Measurements from ENCODE around the gene LPCAT4.
"Not testable (repeated sequence)": the region's sequence is repeated elsewhere in the genome, so short reads cannot be mapped to it uniquely, and the experiment has no call there.

Gene LPCAT4

DNA sequence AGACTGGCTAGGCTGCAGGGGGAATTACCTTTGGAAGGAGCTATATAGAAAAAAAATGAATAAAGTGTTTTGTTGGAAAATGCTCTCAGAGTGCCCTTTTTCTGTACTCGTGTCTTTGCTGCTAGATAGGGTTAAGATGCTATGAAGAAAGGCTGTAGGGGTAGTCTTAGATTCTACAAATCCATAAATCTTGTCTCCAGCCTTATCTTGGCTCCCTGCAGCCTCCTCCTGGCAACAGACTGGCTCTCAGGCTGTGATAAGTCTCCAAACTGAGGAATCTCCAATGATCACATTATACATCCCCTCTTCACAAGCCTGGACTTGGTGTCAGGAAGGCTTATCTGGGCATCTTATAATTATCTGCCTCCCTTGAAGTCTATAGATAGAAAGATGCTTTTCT lies 9.3 kb downstream of the LPCAT4 start:
- in situ Hi-C loops (cut with HindIII; ENCODE audit: low pct_unique_long_range_greater_than_20kb, low sequenced_read_pairs), result no loop called here
- TF ChIP-seq JUND (IDR thresholded peaks at IDR 0.05; ENCODE audit: low read depth), result no peak
- no peak for DNase-seq (ENCODE audit: low read depth in 1 of 2, low spot score in 1 of 2)

DNA sequence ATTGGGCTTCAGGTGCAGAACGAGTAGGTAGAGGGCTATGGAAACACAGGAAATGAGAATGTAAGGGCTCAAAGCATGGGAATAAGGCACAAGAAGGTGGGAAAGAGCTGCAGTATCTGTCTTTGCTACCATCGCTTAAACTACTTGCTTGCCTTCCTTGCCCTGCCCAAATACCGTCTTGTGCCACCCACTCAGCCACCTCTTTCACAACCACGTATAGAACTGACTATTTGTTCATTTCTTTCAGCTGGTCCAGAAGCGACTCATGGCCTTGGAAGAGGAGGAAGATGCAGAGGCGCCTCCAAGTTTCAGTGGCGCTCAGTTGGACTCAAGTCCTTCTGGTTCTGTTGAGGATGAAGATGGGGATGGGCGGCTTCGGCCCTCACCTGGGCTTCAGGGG lies 11.8 kb downstream of the LPCAT4 start:
- in situ Hi-C loops (cut with HindIII; ENCODE audit: low pct_unique_long_range_greater_than_20kb, low sequenced_read_pairs), result no loop called here
- no peak for DNase-seq (ENCODE audit: low read depth in 1 of 2, low spot score in 1 of 2)
- TF ChIP-seq JUND (IDR thresholded peaks at IDR 0.05; ENCODE audit: low read depth), result no peak

DNA sequence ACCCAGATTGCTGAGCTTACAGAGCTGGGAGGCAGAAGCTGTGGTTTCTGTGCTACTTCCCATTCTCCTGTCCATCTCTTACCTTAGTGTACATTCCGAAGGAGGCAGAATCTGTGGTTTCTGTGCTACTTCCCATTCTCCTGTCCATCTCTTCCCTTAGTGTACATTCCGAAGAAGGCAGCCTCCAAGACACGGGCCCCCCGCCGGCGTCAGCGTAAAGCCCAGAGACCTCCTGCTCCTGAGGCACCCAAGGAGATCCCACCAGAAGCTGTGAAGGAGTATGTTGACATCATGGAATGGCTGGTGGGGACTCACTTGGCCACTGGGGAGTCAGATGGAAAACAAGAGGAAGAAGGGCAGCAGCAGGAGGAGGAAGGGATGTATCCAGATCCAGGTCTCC lies 12.7 kb downstream of the LPCAT4 start:
- TF ChIP-seq JUND (IDR thresholded peaks at IDR 0.05; ENCODE audit: low read depth), result no peak
- no peak for DNase-seq (ENCODE audit: low read depth in 1 of 2, low spot score in 1 of 2)
- in situ Hi-C loops (cut with HindIII; ENCODE audit: low pct_unique_long_range_greater_than_20kb, low sequenced_read_pairs), result no loop called here

DNA sequence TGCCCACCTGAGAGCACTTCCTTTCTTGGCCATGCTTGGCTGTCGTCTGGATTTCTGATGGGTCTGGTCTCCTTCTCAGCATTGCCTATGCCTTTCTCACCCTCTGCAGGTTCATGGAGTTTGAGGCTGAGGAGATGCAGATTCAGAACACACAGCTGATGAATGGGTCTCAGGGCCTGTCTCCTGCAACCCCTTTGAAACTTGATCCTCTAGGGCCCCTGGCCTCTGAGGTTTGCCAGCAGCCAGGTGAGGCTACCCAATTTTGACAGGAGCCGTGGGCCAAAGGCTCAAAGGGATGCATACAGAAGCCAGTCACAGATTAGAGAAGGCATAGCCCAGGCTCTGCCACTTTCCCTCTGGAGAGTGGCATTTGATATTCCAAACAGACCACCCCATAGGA lies 13.4 kb downstream of the LPCAT4 start:
- DNase-seq (ENCODE audit: low read depth in 1 of 2, low spot score in 1 of 2), result no peak
- TF ChIP-seq JUND (IDR thresholded peaks at IDR 0.05; ENCODE audit: low read depth), result no peak
- in situ Hi-C loops (cut with HindIII; ENCODE audit: low pct_unique_long_range_greater_than_20kb, low sequenced_read_pairs), result no loop called here

DNA sequence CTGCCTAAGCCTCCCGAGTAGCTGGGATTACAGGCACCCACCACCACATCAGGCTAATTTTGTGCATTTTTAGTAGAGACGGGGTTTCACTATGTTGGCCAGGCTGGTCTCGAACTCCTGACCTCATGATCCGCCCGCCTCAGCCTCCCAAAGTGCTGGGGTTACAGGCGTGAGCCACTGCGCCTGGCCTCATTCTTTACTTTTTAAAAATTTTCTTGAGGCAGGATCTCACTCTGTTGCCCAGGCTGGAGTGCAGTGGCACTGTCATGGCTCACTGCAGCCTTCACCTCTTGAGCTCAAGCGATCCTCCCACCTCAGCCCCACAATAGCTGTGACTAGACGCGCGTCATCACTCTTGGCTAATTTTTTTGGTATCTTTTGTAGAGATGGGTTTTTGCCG lies 14.0 kb downstream of the LPCAT4 start:
- DNase-seq (ENCODE audit: low read depth in 1 of 2, low spot score in 1 of 2); in situ Hi-C loops (cut with HindIII; ENCODE audit: low pct_unique_long_range_greater_than_20kb, low sequenced_read_pairs): not testable (repeated sequence)

DNA sequence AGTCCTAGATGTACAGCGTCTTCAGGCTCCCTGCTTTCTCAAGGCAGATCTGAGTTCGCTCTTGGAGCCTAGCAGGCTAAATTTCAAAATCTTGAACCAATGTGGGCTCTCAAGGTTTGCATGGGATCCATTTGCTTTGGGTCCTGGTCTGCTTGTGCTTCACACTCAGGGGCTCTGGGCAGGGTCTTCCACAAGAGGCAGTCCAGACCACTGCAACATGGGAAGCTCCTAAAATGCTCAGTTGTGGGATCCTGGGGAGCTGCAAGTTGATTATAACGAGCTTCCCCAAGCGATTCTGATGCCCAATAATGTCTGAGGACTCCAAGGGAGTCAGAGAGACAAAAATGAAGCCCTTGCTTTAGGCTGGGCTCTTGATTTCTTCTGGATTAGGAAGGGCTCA lies 17.2 kb downstream of the LPCAT4 start:
- in situ Hi-C loops (cut with HindIII; ENCODE audit: low pct_unique_long_range_greater_than_20kb, low sequenced_read_pairs), result no loop called here
- TF ChIP-seq JUND (IDR thresholded peaks at IDR 0.05; ENCODE audit: low read depth), result no peak
- DNase-seq (ENCODE audit: low read depth in 1 of 2, low spot score in 1 of 2), result no peak

DNA sequence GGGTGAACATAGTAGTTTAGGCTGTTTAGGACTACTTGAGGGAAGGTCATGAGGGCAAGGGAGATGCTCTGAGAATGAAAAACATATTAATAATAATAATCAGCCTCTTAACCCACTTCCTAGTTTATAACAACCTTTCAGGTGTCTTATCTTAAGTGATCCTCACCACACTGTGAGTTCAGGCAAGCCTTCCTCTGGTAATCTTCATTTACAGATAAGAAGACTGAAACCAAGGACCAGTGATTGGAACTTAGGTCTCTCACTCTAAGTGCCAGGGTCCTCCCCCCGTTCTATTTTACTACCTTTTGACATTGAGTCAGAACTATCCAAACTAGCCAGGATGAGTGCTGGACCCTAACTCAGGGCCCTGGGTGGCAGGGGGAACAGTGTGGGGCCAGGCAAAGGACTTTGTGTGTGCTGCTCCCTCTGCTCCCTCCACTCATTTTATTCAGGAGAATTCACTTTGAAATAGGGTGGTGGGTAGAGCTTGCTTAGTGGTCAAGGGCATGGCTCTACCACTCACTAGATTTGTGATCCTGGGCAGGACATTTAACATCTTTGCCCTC lies 18.2 kb downstream of the LPCAT4 start:
- in situ Hi-C loops (cut with HindIII; ENCODE audit: low pct_unique_long_range_greater_than_20kb, low sequenced_read_pairs), result no loop called here
- DNase-seq (ENCODE audit: low read depth in 1 of 2, low spot score in 1 of 2), result no peak
- TF ChIP-seq JUND (IDR thresholded peaks at IDR 0.05; ENCODE audit: low read depth), result no peak

DNA sequence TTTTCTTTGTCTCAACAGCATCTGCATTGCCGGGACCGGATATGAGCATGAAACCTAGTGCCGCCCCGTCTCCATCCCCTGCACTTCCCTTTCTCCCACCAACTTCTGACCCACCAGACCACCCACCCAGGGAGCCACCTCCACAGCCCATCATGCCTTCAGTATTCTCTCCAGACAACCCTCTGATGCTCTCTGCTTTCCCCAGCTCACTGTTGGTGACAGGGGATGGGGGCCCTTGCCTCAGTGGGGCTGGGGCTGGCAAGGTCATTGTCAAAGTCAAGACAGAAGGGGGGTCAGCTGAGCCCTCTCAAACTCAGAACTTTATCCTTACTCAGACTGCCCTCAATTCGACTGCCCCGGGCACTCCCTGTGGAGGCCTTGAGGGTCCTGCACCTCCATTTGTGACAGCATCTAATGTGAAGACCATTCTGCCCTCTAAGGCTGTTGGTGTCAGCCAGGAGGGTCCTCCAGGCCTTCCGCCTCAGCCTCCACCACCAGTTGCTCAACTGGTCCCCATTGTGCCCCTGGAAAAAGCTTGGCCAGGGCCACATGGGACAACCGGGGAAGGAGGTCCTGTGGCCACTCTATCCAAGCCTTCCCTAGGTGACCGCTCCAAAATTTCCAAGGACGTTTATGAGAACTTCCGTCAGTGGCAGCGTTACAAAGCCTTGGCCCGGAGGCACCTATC lies 18.9 kb downstream of the LPCAT4 start:
- in situ Hi-C loops (cut with HindIII; ENCODE audit: low pct_unique_long_range_greater_than_20kb, low sequenced_read_pairs), result no loop called here
- TF ChIP-seq JUND (IDR thresholded peaks at IDR 0.05; ENCODE audit: low read depth), result no peak
- DNase-seq (ENCODE audit: low read depth in 1 of 2, low spot score in 1 of 2), result no peak

DNA sequence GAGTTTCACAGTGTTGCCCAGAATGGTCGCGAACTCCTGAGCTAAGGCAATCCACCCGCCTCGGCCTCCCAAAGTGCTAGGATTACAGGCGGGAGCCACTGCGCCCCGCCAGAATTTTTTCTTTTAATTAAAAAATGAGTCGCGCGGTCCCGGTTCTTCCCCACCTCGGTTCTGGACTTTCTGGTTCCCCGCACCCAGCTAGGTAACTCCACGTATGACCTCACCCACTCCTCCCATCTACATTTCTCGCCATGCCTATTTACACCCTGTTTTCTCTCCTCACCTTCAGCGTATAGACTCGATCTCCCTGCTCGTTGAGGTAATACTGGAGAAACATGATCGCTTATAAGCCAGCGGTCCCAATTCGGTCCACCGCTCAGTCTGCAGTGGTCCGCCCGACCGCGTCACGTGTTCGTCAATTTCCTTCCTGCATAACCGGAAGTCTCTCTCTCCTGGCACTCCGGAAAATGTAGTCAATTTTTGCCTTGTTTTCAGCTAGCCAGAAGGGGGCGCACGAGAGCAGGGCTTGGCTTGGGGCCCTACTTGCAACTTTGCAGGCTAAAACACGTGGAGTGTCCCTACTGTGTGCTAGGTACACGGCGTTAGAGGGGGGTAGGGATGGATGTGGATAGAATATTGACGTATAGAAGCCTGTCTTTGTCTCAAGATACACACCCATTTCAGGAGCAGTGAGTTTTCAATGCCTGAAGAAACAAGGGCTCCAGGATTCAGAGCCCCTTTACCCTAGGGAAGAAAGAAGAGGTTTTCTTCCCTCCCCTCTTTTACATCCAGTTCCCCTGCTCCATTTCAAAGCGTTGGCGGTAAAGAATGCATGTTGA lies 24.0 kb downstream of the LPCAT4 start, which contains the start of the genes NOP10 and NUTM1:
NOP10 (minus strand) TSS at position 400 of the 839 bp plus-strand sequence; CDS start at position 337, 63 bp downstream.
NUTM1 (plus strand) TSS at position 579 of the 839 bp plus-strand sequence. CDS start 382 bp downstream, outside the sequence.
- TF ChIP-seq JUND (IDR thresholded peaks at IDR 0.05; ENCODE audit: low read depth), result no peak
- DNase-seq (ENCODE audit: low read depth in 1 of 2, low spot score in 1 of 2), result peak; percentile 46 to 94
- in situ Hi-C loops (cut with HindIII; ENCODE audit: low pct_unique_long_range_greater_than_20kb, low sequenced_read_pairs), result no loop called here

DNA sequence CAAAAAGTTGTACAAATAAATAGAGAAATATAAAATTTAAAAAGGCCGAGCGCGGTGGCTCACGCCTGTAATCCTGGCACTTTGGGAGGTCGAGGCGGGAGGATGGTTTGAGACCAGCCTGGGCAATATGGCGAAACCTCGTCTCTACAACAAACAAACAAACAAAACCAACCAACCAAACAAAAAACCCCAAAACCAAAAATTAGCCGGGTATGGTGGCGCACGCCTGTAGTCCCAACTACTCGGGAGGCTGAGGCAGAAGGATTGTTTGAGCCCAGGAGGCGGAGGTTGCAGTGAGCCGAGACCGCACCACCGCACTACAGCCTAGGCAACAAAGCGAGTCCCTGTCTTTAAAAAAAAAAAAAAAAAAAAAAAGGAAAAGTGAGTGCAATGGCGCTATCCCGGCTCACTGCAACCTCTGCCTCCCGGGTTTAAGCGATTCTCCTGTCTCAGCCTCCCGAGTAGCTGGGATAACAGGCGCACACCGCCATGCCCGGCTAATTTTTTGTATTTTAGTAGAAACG lies 24.7 kb downstream of the LPCAT4 start:
- DNase-seq (ENCODE audit: low read depth in 1 of 2, low spot score in 1 of 2), result not testable (repeated sequence)

DNA sequence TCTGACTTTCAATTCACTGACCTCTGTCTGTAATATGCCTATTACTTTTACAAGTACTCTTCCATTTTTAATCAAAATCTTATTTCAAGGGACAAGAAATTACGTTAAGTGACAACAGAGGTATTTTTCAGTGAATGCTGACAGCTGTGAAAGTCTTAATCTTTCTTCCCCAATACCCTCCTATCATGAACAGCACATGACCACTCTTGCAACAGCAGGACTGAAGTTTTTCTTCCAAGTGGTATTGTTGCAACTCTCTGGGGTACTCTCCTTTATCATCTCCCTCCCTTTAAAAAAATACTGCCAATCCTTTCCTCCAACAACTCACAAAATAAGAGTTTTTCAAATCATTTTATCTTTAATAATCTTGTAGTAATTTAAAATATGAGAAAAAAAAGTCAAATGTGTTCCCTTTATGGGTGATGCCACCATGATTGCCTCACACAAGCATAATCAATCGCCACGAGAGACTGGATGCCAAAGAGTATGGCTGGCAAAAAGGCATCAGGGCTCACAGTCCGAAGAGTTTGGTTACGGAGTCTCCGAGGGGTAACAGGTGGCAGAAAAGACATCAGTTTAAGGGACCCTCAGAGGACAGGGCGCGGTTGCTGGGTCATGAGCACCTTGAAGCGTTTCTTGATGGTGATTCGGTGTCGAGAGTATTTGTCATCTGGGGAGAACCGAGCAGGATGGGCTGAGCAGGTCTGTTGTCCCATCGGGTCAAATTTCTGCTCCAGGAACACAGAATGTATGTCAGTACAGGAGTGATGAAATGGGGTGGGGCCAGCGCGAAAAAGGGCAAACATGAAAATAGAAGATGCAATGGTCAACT lies 25.4 kb downstream of the LPCAT4 start:
- DNase-seq (ENCODE audit: low read depth in 1 of 2, low spot score in 1 of 2), result no peak
- TF ChIP-seq JUND (IDR thresholded peaks at IDR 0.05; ENCODE audit: low read depth), result no peak
- in situ Hi-C loops (cut with HindIII; ENCODE audit: low pct_unique_long_range_greater_than_20kb, low sequenced_read_pairs), result no loop called here

More for the DNA sequence above, 24.7 kb downstream of the LPCAT4 start:
- in situ Hi-C loops (cut with HindIII; ENCODE audit: low pct_unique_long_range_greater_than_20kb, low sequenced_read_pairs), result not testable (repeated sequence)

DNA sequence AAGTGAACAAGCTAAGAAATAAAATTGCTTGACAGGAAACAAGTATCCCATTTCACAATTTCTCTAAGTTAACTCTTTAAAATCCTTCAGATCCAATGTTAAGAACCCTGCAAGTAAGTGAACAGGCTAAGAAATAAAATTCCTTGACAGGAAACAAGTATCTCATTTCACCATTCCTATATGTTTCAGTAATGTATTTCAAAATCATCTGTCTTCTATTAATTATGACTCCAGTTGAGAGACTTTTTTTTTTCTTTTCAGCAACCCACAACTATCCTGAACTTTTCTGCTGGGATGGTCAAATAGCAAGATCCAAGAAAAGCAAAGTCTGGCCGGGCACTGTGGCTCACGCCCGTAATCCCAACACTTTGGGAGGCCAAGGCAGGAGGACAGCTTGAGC lies 27.1 kb downstream of the LPCAT4 start:
- no peak for TF ChIP-seq JUND (IDR thresholded peaks at IDR 0.05; ENCODE audit: low read depth)
- in situ Hi-C loops (cut with HindIII; ENCODE audit: low pct_unique_long_range_greater_than_20kb, low sequenced_read_pairs), result no loop called here
- DNase-seq (ENCODE audit: low read depth in 1 of 2, low spot score in 1 of 2), result no peak
